ENCODE measurements around the gene VTI1A.

The VTI1A gene

GRCh38 chr10:112811741-112812551, 364.9 kb downstream of the VTI1A start:
- DNase-seq (ENCODE audit: low read depth in 2 of 2), result no peak

GRCh38 chr10:112812586-112812985, 365.6 kb downstream of the VTI1A start:
- no peak for DNase-seq (ENCODE audit: low read depth in 2 of 2)

GRCh38 chr10:112813866-112814591, 367.0 kb downstream of the VTI1A start:
- DNase-seq (ENCODE audit: low read depth in 2 of 2), result no peak

GRCh38 chr10:112815269-112816032, 368.4 kb downstream of the VTI1A start:
- no peak for DNase-seq (ENCODE audit: low read depth in 2 of 2)

- no peak for DNase-seq (ENCODE audit: low read depth in 2 of 2)
These were observed 369.0 kb downstream of the VTI1A start for GRCh38 chr10:112816033-112816430.

GRCh38 chr10:112816891-112817290, 369.9 kb downstream of the VTI1A start:
- no peak for DNase-seq (ENCODE audit: low read depth in 2 of 2)

- DNase-seq (ENCODE audit: low read depth in 2 of 2), result no peak
These were observed 371.2 kb downstream of the VTI1A start for GRCh38 chr10:112817981-112818777.

GRCh38 chr10:112819231-112819630, 372.2 kb downstream of the VTI1A start:
- DNase-seq (ENCODE audit: low read depth in 2 of 2), result no peak

GRCh38 chr10:112820320-112820719, 373.3 kb downstream of the VTI1A start:
- DNase-seq (ENCODE audit: low read depth in 2 of 2), result no peak

- no peak for DNase-seq (ENCODE audit: low read depth in 2 of 2)
These were observed 374.0 kb downstream of the VTI1A start for GRCh38 chr10:112821038-112821437.

- no peak for DNase-seq (ENCODE audit: low read depth in 2 of 2)
These were observed 374.6 kb downstream of the VTI1A start for GRCh38 chr10:112821663-112822062.

- DNase-seq (ENCODE audit: low read depth in 2 of 2), result no peak
These were observed 376.0 kb downstream of the VTI1A start for GRCh38 chr10:112823007-112823406.

GRCh38 chr10:112823604-112824003, 376.6 kb downstream of the VTI1A start:
- DNase-seq (ENCODE audit: low read depth in 2 of 2), result no peak

GRCh38 chr10:112826018-112826697, 379.1 kb downstream of the VTI1A start:
- DNase-seq (ENCODE audit: low read depth in 2 of 2), result no peak

- no peak for DNase-seq (ENCODE audit: low read depth in 2 of 2)
These were observed 380.1 kb downstream of the VTI1A start for GRCh38 chr10:112827086-112827485.

- DNase-seq (ENCODE audit: low read depth in 2 of 2), result no peak
These were observed 380.9 kb downstream of the VTI1A start for GRCh38 chr10:112827951-112828350.

- no peak for DNase-seq (ENCODE audit: low read depth in 2 of 2)
These were observed 384.8 kb downstream of the VTI1A start for GRCh38 chr10:112831859-112832258.

GRCh38 chr10:112832361-112832878, 385.4 kb downstream of the VTI1A start:
- no peak for DNase-seq (ENCODE audit: low read depth in 2 of 2)

GRCh38 chr10:112832959-112833358, 385.9 kb downstream of the VTI1A start:
- DNase-seq (ENCODE audit: low read depth in 2 of 2), result no peak

- no peak for DNase-seq (ENCODE audit: low read depth in 2 of 2)
These were observed 387.8 kb downstream of the VTI1A start for GRCh38 chr10:112834751-112835181.

All from stimulated activated CD4-positive, alpha-beta T cell treated with anti-CD3 and anti-CD28 coated beads, Interleukin-1b, Interleukin-23, amount 100 ng/mL, for 1 hour (primary cell).